HCT116 (cell line): ENCODE measurements around the gene ESYT1. TPM values are rescaled to one million over a fixed set of nuclear protein-coding genes. Genes with fewer than 3 reads are reported as not detected.

Experiments used
- ATAC-seq: fragments of 200-7000 bp; cut with Tn5 transposase; 2 replicates; pipeline ENCODE4 v1.9.1; 2020; ENCODE audit warnings: mild to moderate bottlenecking, moderate library complexity
- Bru-seq: library from RNA; stranded (reverse); fragments of 400-500 nt; gene quantifications from one replicate; lab custom pipeline; 2021; lab: Mats Ljungman, UMichigan
- BruChase-seq, 2 experiments: library from RNA; stranded (reverse); fragments of 400-500 nt; gene quantifications; one replicate each; lab custom pipeline; 2021; lab: Mats Ljungman, UMichigan
- BruUV-seq: library from RNA; stranded (reverse); fragments of 400-500 nt; replicated peaks from 2 replicates; lab custom pipeline; 2021; lab: Mats Ljungman, UMichigan
- CTCF ChIA-PET: fragments of 300-600 bp; sonication (Branson Sonifier 250); formaldehyde crosslinking; loops from one replicate; lab custom pipeline; 2021; ENCODE audit warnings: antibody characterized with exemption; lab: Charles Lee
- POLR2A ChIA-PET: fragments of 300-600, 350-600 bp; sonication (Branson Sonifier 250); formaldehyde crosslinking; loops from one replicate; lab custom pipeline; 2021; ENCODE audit warnings: antibody characterized with exemption; lab: Charles Lee
- RAD21 ChIA-PET, 2 experiments: fragments of 300-600 bp; sonication (Branson Sonifier 250); formaldehyde crosslinking; loops; one replicate each; lab custom pipeline; 2023; ENCODE audit warnings: low total read pairs in 2 of 2; ENCODE audit not compliant: uncharacterized antibody in 2 of 2, unreplicated experiment in 2 of 2, low non-redundant PET in 1 of 2; lab: Charles Lee
- DNase-seq: peaks from one replicate; pipeline ENCODE4 v3.0.0-alpha.2; 2010; ENCODE audit warnings: low read depth, low spot score
- H2AFZ ChIP-seq: fragments of 200-600 bp; shearing (Covaris generic), sonication (generic); 2 replicates; pipeline ENCODE4 v1.6.1; 2017; ENCODE audit warnings: low read depth, mixed run types, mixed read lengths, antibody characterized with exemption, low read length; ENCODE audit not compliant: poor library complexity, severe bottlenecking
- H3K27ac ChIP-seq: 2 replicates; pipeline ENCODE4 v1.5.1; 2012; ENCODE audit warnings: low read depth, low read length
- H3K27me3 ChIP-seq: fragments of 200-600 bp; sonication (generic); 2 replicates; pipeline ENCODE4 v1.6.1; 2016; ENCODE audit warnings: mixed run types, low read length, mixed read lengths; ENCODE audit not compliant: insufficient read depth
- H3K36me3 ChIP-seq, 2 experiments: fragments of 200-500 bp in 1 of 2; fragments of 200-600 bp in 1 of 2; sonication (Bioruptor generic) in 1 of 2; sonication (generic) in 1 of 2; 2 replicates each; pipeline versions ENCODE4 v1.5.1 to v1.6.1; 2014 to 2016; ENCODE audit warnings: low read length in 2 of 2, inconsistent platforms in 1 of 2, mixed read lengths in 1 of 2, mixed run types in 1 of 2; ENCODE audit not compliant: insufficient read depth in 2 of 2, control insufficient read depth in 1 of 2
- H3K4me1 ChIP-seq, 2 experiments: fragments of 200-600 bp in 1 of 2; sonication (generic) in 1 of 2; 2 replicates each; pipeline versions ENCODE4 v1.5.1 to v1.6.1; 2012 to 2017; ENCODE audit warnings: low read length in 2 of 2, inconsistent platforms in 1 of 2, mild to moderate bottlenecking in 1 of 2, mixed read lengths in 1 of 2, mixed run types in 1 of 2, moderate library complexity in 1 of 2; ENCODE audit not compliant: insufficient read depth in 2 of 2, control insufficient read depth in 1 of 2
- H3K4me2 ChIP-seq: fragments of 200-600 bp; sonication (generic); 2 replicates; pipeline ENCODE4 v1.6.1; 2017; ENCODE audit warnings: mixed run types, low read length, mixed read lengths
- H3K4me3 ChIP-seq, 2 experiments: fragments of 200-600 bp in 1 of 2; sonication (generic) in 1 of 2; replicated peaks in 1 of 2; 2 replicates each; pipeline ENCODE4 v1.5.1; 2011 to 2016; ENCODE audit warnings: low read length in 2 of 2, control low read depth in 1 of 2, low read depth in 1 of 2, mild to moderate bottlenecking in 1 of 2, mixed read lengths in 1 of 2, mixed run types in 1 of 2
- H3K79me2 ChIP-seq: fragments of 200-600 bp; sonication (generic); 2 replicates; pipeline ENCODE4 v1.6.1; 2017; ENCODE audit warnings: mild to moderate bottlenecking, mixed run types, low read length, moderate library complexity, mixed read lengths; ENCODE audit not compliant: insufficient read depth
- H3K9ac ChIP-seq: fragments of 200-600 bp; sonication (generic); 2 replicates; pipeline ENCODE4 v1.6.1; 2016; ENCODE audit warnings: low read length, mixed read lengths
- H3K9me2 ChIP-seq: fragments of 200-600 bp; sonication (generic), shearing (Covaris generic); 2 replicates; pipeline ENCODE4 v1.6.1; 2017; ENCODE audit warnings: mixed run types, mild to moderate bottlenecking, moderate library complexity; ENCODE audit not compliant: insufficient read depth
- H3K9me3 ChIP-seq, 2 experiments: fragments of 200-500 bp in 1 of 2; fragments of 200-600 bp in 1 of 2; sonication (Bioruptor generic) in 1 of 2; sonication (generic) in 1 of 2; 2 replicates each; pipeline ENCODE4 v1.6.1; 2014 to 2017; ENCODE audit warnings: low read length in 2 of 2, mixed read lengths in 2 of 2, inconsistent platforms in 1 of 2, low read depth in 1 of 2, mild to moderate bottlenecking in 1 of 2, mixed run types in 1 of 2, moderate library complexity in 1 of 2; ENCODE audit not compliant: control insufficient read depth in 1 of 2, insufficient read depth in 1 of 2
- H4K20me1 ChIP-seq: fragments of 200-600 bp; sonication (generic), shearing (Covaris generic); 2 replicates; pipeline ENCODE4 v1.6.1; 2017; ENCODE audit warnings: mixed run types, mild to moderate bottlenecking, moderate library complexity; ENCODE audit not compliant: insufficient read depth
- EGR1 ChIP-seq: IDR thresholded peaks from 2 replicates; pipeline ENCODE4 v1.6.1; 2012; ENCODE audit warnings: low read depth
- ELF1 ChIP-seq: IDR thresholded peaks from 2 replicates; pipeline ENCODE4 v1.6.1; 2012; ENCODE audit warnings: low read depth, borderline replicate concordance
- EZH2phosphoT487 ChIP-seq: fragments of 200-600 bp; IDR thresholded peaks from 2 replicates; pipeline ENCODE4 v1.6.1; 2018; ENCODE audit warnings: antibody characterized with exemption, borderline replicate concordance
- POLR2A ChIP-seq: IDR thresholded peaks from 2 replicates; pipeline ENCODE4 v1.7.0; 2011; ENCODE audit warnings: borderline replicate concordance; ENCODE audit not compliant: insufficient read depth, insufficient read length; ENCODE audit errors: extremely low read depth
- RAD21 ChIP-seq: IDR thresholded peaks from 2 replicates; pipeline ENCODE4 v1.6.1; 2012; ENCODE audit warnings: low read depth, mild to moderate bottlenecking
- TCF7L2 ChIP-seq: IDR thresholded peaks from 2 replicates; pipeline ENCODE4 v1.7.0; 2011; ENCODE audit warnings: borderline replicate concordance, inconsistent platforms; ENCODE audit not compliant: insufficient read depth, insufficient read length; ENCODE audit errors: extremely low read depth
- YY1 ChIP-seq: IDR thresholded peaks from 2 replicates; pipeline ENCODE4 v1.6.1; 2011; ENCODE audit warnings: low read length, low read depth, moderate library complexity, mild to moderate bottlenecking; ENCODE audit not compliant: insufficient replicate concordance; ENCODE audit errors: extremely low read depth
- ZFX ChIP-seq: fragments of 450-650 bp; IDR thresholded peaks from 2 replicates; pipeline ENCODE4 v1.6.1; 2017
- intact Hi-C: fragments of 100-400 bp; cut with micrococcal nuclease; formaldehyde crosslinking; loops from 2 replicates; pipeline ENCODE4 v1.10.0; 2022
- long read RNA-seq: library from polyadenylated mRNA; unstranded; transcript quantifications from one replicate; pipeline ENCODE4 v2.0.0, GENCODE V29; 2021; ENCODE audit not compliant: unreplicated experiment
- polyA plus RNA-seq: library from polyadenylated mRNA; unstranded; fragments of >200 nt; gene quantifications from 2 replicates; pipeline ENCODE4 v1.2.1, GENCODE V29; 2012; ENCODE audit warnings: missing spikeins
- total RNA-seq: library from RNA; stranded (reverse); gene quantifications from one replicate; pipeline ENCODE4 v1.2.1, GENCODE V29; 2021; ENCODE audit not compliant: unreplicated experiment
- TF ChIP-seq, protein P1 (sequence below): IDR thresholded peaks from 2 replicates; pipeline ENCODE4 v1.6.1; 2012
- TF ChIP-seq, protein P2 (sequence below): IDR thresholded peaks from 2 replicates; pipeline ENCODE4 v1.6.1; 2012; ENCODE audit warnings: low read depth
- TF ChIP-seq, protein P3 (sequence below): IDR thresholded peaks from 2 replicates; pipeline ENCODE4 v1.6.1; 2011; ENCODE audit warnings: mild to moderate bottlenecking, low read length, moderate library complexity; ENCODE audit not compliant: insufficient replicate concordance; ENCODE audit errors: extremely low read depth

The ESYT1 gene, protein sequence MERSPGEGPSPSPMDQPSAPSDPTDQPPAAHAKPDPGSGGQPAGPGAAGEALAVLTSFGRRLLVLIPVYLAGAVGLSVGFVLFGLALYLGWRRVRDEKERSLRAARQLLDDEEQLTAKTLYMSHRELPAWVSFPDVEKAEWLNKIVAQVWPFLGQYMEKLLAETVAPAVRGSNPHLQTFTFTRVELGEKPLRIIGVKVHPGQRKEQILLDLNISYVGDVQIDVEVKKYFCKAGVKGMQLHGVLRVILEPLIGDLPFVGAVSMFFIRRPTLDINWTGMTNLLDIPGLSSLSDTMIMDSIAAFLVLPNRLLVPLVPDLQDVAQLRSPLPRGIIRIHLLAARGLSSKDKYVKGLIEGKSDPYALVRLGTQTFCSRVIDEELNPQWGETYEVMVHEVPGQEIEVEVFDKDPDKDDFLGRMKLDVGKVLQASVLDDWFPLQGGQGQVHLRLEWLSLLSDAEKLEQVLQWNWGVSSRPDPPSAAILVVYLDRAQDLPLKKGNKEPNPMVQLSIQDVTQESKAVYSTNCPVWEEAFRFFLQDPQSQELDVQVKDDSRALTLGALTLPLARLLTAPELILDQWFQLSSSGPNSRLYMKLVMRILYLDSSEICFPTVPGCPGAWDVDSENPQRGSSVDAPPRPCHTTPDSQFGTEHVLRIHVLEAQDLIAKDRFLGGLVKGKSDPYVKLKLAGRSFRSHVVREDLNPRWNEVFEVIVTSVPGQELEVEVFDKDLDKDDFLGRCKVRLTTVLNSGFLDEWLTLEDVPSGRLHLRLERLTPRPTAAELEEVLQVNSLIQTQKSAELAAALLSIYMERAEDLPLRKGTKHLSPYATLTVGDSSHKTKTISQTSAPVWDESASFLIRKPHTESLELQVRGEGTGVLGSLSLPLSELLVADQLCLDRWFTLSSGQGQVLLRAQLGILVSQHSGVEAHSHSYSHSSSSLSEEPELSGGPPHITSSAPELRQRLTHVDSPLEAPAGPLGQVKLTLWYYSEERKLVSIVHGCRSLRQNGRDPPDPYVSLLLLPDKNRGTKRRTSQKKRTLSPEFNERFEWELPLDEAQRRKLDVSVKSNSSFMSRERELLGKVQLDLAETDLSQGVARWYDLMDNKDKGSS
- total RNA-seq = 80.9 TPM
- polyA plus RNA-seq = 67.3 and 87.6 TPM in 2 replicates
- Bru-seq, nascent RNA = percentile 87 among the genes with signal in this experiment
- percentile 96 among the genes with signal in this experiment for BruChase-seq, experiment 1, labeled RNA remaining after a 6-hour chase
- BruChase-seq, experiment 2, labeled RNA remaining after a 2-hour chase = percentile 93 among the genes with signal in this experiment
- long read RNA-seq, full-length matches to known transcripts = 50 of 124 reads
- long read RNA-seq, partial matches to known transcripts = 42 of 124 reads
- long read RNA-seq, other reads (novel, unspliced or antisense) = 32 of 124 reads

DNA sequence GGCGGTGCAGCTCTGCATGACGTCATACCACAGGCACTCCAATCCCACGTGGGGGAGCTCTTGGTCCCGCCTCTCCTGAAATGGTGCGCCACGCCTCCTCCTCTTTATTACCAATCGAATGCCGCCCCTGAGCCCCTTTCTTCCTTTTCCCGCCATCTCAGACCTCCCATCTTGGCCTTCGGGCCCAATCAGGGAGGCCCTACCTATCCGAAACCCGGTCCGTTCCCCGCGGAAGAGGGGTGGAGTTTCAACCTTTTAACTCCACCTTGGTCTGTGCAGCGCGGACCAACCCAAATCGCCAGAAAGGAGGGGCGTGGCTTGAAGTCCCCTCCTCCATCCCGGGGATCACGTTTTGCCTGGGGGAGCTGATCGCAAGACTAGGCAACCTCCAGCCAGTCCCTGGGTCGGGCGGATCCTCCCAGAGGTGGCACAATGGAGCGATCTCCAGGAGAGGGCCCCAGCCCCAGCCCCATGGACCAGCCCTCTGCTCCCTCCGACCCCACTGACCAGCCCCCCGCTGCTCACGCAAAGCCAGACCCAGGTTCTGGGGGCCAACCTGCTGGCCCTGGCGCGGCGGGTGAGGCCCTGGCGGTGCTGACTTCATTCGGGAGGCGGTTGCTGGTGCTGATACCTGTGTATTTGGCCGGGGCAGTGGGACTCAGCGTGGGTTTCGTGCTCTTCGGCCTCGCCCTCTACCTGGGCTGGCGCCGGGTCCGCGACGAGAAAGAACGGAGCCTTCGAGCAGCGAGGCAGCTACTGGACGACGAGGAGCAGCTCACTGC, at the start of gene ESYT1:
ESYT1 (plus strand) TSS at position 380 of the 782 bp plus-strand sequence; CDS start at position 433, 53 bp downstream.
- DNase-seq (peak; percentile 100), ATAC-seq (peak; percentile 93)
- H3K9me3 ChIP-seq = no peaks in the 10 kb centered on the region
- intact Hi-C loops = loop anchor here (2.0 kb wide), 2 partner anchors 25 to 337 kb away; partner anchors contain the start of gene MYL6B
- no peaks in the 10 kb centered on the region for H4K20me1 ChIP-seq
- TSS peak; percentile 57 for BruUV-seq
- H3K4me1 ChIP-seq = peaks cover 16 to 33% of the 10 kb centered on the region in 2 experiments
- H3K9me2 ChIP-seq = no peaks in the 10 kb centered on the region
- CTCF ChIA-PET = interaction anchor here (0.7 to 1.9 kb wide), 8 partner anchors 10 to 390 kb away, joined by 3 to 24 read pairs (median 4); partner anchors contain the start of genes MYL6, MYL6B, PA2G4 and SMARCC2
- H3K27me3 ChIP-seq = no peaks in the 10 kb centered on the region
- POLR2A ChIA-PET = interaction anchor here (0.6 to 2.8 kb wide), 19 partner anchors 8 to 390 kb away, joined by 3 to 42 read pairs (median 5); partner anchors contain the start of genes MYL6, MYL6B, PA2G4 and RNF41
- H3K79me2 ChIP-seq = peaks cover 29% of the 10 kb centered on the region
- RAD21 ChIA-PET = interaction anchor here (1.1 to 1.3 kb wide), 2 partner anchors 24 to 61 kb away, joined by 3 to 6 read pairs; partner anchors contain the start of genes MYL6B (in 1 of the 2) and SMARCC2 (in 1 of the 2)
- H3K27ac ChIP-seq = peak within 1 kb of the TSS; percentile 76
- H3K4me2 ChIP-seq = peak within 1 kb of the TSS; percentile 89
- H3K4me3 ChIP-seq = peak within 1 kb of the TSS; percentile 90 to 91
- peak within 1 kb of the TSS; percentile 90 for H3K9ac ChIP-seq
- no peak within 1 kb of the TSS for H2AFZ ChIP-seq
- H3K36me3 ChIP-seq = peaks cover 14 to 27% of the 10 kb centered on the region in 2 experiments
- peak; percentile 21 for TF ChIP-seq TCF7L2
- TF ChIP-seq, protein P1, sequence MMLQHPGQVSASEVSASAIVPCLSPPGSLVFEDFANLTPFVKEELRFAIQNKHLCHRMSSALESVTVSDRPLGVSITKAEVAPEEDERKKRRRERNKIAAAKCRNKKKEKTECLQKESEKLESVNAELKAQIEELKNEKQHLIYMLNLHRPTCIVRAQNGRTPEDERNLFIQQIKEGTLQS = no peak
- no peak for TF ChIP-seq EZH2phosphoT487
- peak; percentile 51; the same call in 1 of the 2 replicates for TF ChIP-seq ZFX
- TF ChIP-seq, protein P2, sequence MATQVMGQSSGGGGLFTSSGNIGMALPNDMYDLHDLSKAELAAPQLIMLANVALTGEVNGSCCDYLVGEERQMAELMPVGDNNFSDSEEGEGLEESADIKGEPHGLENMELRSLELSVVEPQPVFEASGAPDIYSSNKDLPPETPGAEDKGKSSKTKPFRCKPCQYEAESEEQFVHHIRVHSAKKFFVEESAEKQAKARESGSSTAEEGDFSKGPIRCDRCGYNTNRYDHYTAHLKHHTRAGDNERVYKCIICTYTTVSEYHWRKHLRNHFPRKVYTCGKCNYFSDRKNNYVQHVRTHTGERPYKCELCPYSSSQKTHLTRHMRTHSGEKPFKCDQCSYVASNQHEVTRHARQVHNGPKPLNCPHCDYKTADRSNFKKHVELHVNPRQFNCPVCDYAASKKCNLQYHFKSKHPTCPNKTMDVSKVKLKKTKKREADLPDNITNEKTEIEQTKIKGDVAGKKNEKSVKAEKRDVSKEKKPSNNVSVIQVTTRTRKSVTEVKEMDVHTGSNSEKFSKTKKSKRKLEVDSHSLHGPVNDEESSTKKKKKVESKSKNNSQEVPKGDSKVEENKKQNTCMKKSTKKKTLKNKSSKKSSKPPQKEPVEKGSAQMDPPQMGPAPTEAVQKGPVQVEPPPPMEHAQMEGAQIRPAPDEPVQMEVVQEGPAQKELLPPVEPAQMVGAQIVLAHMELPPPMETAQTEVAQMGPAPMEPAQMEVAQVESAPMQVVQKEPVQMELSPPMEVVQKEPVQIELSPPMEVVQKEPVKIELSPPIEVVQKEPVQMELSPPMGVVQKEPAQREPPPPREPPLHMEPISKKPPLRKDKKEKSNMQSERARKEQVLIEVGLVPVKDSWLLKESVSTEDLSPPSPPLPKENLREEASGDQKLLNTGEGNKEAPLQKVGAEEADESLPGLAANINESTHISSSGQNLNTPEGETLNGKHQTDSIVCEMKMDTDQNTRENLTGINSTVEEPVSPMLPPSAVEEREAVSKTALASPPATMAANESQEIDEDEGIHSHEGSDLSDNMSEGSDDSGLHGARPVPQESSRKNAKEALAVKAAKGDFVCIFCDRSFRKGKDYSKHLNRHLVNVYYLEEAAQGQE = no peak
- TF ChIP-seq EGR1 = no peak
- TF ChIP-seq, protein P3, sequence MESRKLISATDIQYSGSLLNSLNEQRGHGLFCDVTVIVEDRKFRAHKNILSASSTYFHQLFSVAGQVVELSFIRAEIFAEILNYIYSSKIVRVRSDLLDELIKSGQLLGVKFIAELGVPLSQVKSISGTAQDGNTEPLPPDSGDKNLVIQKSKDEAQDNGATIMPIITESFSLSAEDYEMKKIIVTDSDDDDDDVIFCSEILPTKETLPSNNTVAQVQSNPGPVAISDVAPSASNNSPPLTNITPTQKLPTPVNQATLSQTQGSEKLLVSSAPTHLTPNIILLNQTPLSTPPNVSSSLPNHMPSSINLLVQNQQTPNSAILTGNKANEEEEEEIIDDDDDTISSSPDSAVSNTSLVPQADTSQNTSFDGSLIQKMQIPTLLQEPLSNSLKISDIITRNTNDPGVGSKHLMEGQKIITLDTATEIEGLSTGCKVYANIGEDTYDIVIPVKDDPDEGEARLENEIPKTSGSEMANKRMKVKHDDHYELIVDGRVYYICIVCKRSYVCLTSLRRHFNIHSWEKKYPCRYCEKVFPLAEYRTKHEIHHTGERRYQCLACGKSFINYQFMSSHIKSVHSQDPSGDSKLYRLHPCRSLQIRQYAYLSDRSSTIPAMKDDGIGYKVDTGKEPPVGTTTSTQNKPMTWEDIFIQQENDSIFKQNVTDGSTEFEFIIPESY = no peak
- no peak for TF ChIP-seq ELF1
- no peak for TF ChIP-seq RAD21
- TF ChIP-seq YY1 = peak; percentile 16
- peak; percentile 88 for TF ChIP-seq POLR2A
